Activated naive CD8-positive, alpha-beta T cell treated with anti-CD3 and anti-CD28 coated beads, Interleukin-2, amount 50 U/mL, for 16 hours (primary cell): ENCODE results near the gene ETF1.

Source experiments
- DNase-seq: peaks from one replicate; pipeline ENCODE4 v3.0.0-alpha.2; 2020; ENCODE audit warnings: low read depth, low spot score

ETF1 gene

DNA sequence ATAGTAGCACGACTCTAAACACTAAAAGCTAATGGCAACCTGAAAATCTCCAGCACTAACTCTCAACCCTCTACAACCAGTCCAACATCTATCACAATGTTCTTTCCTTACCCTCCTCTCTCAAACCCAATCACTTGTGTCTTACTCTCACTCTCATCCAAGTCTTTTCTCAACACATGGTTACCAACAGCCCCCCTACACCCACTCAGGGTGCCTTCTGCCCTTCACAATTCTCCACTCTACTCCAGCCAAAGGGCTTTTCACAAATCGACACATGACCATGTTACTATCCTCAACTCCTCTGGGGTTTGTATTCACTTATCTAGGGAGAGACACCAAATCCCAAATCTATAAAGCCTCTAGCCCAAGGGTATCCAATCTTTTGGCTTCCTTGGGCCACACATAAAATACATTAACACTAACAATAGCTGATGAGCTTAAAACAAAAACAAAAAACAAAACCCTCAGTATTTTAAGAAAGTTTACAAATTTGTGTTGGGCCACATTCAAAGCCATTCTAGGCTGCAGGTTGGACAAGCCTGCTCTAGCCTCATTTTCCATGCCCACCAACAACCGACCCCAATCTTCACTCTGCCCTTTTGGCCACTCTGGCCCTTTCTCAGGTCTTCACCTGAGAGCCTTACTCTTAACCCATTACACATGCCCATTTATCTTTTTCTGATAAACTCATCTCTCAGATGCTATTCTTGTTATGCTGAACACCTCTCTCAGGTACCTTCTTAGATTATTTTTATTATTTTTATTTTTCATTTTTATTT lies 20.5 kb upstream of the ETF1 start:
- no peak for DNase-seq

DNA sequence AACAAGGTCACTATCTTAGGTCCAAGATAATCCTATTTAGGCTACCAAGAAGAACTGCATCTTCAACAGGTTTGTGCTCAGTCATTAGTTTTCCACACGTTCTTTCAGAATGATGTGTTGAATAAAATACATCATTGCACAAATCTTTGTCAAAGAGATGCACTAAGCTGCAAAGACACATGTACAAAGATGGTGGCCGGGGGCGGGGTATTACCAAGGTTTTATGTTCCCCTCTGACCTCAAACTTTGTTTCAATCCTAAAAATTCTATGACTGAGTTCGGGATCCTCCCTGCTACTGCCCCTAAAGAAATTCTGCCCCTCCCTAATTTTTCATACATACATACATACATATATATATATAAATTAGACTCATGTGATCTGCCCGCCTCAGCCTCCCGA lies 17.9 kb upstream of the ETF1 start:
- DNase-seq, result no peak

DNA sequence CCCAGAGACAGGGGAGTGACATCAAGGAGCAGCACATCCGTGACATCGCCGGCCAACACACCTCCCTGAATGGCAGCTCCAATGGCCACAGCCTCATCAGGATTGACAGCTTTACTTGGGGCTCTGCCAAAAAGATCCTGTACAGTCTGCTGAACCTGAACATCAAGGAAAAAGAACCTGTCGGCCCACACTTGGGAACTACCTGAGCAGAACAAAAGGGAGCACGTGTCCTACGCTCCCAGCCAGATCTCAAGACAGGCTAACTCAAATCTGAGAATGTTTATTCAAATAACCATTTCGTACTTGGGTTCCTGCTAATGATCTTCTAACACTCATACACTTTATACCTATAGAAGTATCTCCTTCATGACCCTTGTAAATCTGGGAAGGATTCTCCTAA lies 16.9 kb upstream of the ETF1 start:
- no peak for DNase-seq

DNA sequence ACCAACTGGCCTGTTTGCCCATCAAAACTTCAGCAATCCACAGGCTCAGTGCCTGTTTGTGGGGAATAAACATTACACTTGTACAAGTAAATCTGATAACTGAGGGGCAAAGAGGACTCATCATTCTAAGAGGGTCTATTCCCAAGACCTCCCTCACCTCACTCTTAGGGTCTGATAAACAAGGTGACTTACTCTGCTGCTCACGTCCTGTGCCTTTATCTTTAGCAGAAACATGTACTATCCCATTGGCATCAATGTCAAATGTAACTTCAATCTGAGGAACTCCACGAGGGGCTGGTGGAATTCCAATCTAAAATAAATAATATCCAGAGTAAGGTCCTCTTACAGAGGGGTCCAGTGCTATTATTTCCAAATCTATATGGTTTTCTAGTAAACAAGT lies 14.6 kb upstream of the ETF1 start:
- DNase-seq, result no peak

DNA sequence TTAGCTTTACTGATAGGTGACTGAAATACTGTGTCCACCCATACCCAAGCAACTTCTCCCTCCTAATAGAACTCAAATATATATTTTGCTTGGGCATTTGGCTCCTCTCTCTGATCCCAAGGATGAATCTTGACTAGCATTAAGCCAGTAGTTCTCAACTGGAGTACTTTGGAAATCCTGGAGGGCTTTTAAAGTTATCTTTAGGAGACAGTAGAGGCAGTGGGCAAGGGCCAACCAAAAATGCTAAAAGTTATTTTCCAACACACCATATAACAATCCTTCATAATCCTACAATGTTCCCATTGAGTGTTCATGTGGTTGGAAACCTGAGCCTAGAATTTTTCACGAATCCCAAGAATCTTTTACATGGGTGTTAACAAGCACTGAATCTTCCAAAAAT lies 11.1 kb upstream of the ETF1 start:
- DNase-seq, result no peak

DNA sequence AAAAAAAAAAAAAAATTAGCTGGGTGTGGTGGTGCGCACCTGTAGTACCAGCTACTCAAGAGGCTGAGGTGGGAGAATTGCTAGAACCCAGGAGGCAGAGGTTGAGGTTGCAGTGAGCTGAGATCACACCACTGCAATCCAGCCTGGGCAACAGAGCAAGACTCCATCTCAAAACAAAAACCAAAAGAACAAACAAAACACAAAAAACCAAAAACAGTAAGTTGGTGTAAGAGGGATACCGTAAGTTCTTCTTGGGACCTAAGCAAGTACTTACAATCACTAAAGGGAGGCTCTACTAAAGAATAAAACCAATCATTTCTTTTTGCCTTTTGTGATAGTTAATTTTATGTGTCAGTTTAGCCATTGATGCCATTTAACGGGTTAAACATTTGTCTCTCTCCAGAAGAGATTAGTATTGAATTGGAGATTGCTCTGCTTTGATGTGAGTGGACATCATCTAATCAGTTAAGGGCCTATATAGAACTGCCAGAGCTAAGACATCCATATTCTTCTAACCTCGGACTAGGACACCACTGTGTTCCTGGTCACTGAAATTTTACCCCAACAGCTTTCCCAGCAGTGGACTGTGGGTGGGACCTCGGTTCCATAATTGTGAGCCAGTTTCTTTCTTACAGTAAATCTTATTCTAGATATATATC lies 10.5 kb upstream of the ETF1 start:
- DNase-seq, result no peak

DNA sequence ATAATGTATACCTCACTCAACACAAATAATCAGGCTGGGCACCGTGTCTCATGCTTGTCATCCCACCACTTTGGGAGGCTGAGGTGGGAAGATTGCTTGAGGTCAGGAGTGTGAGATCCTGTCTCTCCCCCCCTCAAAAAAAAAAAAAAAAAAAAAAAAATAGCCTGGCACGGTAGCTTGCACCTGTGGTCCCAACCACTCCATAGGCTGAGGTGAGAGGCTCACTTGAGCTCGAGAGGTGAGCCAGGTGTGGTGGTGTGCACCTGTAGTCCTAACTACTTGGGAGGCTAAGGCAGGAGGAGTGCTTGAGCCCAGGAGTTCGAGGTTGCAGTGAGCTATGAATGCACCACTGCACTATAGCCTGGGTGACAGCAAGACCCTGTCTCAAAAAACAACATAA lies 9.6 kb upstream of the ETF1 start:
- no peak for DNase-seq

DNA sequence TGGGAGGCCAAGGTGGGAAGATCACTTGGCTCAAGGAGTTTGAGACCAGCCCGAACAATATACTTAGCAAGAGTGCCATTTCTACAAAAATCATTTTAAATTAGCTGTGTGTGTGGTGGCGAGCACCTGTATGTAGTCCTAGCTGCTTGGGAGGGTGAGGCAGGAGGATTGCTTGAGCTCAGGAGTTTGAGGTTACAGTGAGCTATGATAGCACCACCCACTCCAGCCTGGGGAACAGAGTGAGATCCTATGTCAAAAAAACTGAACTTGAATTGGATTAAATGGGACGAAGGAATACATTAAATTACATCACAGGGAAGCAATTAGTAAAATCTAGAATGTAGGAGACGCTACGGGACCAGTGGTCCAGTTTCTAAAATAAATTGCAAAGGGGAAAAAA lies 6.4 kb upstream of the ETF1 start:
- DNase-seq, result no peak

DNA sequence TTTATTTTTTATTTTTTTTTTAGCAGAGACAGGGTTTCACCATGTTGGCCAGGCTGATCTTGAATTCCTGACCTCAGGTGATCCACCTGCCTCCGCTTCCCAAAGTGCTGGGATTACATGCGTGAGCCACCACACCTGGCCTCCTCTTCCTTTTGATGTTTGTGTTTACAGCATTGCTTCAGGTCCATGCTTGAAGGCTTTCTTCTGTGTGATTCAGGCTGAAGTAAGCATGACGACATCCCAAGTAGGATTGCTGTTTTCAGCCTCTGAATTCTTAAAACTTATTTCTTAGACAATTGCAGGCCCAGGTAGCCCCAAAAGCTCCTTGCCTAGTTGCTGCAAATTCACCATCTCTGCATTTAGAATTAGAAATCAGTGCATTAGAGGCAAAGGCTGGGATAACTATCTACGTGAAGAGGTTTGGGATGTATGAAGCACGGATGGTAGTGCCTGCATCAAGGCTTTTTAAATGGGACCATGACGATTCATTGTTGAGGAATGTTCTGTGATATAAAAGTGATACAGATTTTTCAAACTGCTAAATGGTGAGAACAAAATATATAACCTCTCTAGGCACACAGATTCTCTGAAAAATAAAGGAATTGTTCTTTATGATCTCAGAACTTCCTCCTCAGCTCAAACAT lies 3.0 kb upstream of the ETF1 start:
- no peak for DNase-seq

DNA sequence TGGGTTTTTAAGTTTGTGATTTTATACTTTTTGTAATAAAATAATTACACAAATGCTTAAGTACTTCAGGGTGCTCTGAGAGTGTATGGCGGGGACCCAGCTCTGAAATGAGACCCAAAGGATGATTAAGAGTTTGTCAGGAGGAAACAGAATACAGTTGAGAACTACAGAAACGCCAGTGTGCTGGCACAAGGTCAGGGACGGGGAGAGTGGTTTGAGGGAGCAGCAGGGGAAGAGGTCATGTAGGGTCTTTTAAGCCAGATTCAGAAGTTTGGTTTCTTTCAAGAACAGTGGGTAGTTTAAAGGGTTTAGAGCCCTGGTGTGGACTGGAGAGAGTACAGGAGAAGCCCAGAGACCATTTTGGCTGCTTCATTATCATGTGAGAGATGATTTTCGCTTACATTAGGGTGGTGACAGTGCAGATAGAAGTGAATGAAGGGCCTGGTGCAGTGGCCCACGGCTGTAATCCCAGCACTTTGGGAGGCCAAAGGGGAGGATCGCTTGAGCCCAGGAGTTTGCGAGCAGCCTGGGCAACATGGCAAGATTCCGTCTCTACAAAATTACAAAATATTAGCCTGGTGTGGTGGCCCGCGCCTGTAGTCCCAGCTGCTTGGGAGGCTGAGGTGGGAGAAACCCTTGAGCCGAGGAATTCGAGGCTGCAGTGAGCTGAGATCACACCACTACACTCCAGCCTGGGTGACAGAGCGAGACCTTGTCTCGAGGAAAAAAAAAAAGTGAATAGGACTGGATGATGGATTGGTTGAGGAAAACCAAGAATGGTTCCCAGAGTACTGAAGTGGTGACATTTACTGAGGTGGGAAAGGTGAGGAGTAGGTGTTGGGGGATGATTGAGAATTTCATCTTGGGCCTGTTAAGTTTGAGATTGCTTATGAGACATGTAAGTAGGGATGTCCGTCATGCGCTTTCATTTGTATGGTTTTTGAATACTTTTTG lies 1.4 kb upstream of the ETF1 start:
- DNase-seq, result no peak

DNA sequence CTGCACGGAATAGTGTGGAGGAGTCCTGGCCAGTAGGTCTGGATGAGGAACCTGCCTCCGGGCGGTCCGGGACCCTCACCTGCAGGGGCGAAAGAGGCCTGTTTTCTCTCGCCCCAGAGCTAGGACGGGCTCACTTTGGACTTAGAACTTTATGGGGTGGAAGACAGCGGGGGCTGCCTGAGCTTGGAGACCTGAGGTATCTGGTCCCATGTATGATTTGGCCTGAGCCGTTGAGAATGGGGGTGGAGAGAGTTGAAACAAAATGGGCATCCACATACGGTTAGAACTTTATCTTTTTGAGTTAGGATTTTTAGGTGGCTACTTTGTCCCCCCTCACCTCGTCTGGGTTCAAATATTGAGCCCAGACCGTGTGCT lies 681 bp upstream of the ETF1 start:
- DNase-seq, result no peak

DNA sequence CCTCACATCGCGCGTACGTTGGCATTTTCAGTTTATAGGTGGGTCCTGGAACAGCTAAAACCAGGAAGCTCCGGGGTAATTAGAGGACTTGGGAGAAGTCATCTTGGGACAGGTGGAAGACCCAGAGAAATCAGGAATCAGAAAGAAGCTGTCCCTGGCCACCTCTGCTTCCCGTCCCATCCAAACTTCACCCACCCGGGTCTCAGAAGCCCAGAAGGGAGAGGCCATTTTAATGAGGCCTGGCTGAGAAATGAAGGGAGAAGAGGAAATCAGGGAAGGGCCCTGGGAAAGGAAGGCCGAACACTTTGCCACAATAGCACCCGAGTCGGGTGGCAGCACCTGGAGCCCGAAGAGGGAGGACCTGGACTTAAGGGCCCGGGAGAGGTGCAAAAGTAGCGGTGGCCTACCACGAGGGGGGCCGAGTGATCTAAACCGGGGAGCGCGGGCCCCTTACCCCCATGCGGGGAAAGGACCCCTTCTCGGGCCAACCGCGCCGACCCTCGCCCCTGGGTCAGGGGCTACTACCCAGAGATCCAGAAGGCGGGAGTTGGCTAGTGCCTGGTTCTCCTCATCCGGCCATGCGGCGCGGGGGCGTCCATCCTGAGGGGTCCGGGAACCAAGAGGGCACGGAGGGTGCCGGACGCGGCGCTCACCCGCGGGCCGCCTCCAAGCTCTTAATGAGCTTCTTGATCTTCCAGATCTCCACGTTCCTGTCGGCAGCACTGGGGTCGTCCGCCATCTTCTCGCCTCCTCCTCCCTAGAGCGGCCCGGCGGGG lies 668 bp downstream of the ETF1 start:
- DNase-seq, result no peak

DNA sequence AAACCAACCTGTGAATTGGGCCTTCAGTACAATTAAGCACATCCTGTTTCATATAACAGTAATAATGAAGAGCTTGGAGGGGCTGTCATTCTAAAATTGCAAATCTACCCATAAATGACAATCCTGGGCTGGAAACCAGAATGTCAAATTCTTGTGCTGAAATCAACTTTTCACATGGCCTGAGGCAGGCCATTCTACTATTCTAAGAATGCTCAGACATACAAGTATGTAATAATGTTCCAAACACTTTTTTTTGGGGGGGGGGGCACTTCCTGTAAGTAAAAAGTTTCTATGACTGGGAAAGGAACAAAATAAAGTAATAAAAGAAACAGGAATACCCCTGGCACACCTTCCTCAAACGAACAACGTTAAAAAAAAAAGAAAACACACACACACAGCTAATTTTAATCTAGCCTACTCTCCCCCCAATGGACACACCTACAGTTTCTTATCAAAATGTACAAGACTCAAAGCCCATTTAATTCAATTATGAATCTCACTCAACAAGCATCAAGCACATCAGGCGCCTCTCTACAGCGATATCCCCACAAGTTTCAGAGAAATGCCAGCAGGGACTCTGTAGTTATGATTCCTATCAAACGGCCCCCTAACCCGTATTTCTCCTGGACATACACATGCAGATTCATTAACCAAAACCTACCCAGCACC lies 1.4 kb downstream of the ETF1 start:
- no peak for DNase-seq

DNA sequence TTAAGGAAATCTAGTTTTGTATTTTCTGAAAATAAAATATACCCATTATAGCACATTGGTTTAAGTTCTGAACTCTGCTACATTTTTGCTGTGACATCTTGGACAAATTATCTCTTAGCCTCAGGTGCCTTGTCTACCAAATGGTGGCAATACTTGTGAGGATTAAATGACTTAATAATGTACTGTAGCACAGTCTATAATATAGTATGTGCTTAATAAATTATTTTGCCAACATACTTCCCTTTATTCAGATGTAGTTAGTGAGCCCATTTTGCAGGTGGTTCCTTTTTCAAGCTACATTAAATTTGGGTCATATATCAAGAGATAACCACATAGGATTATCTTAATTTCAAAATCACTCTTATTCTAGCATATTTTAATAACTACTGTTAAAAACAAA lies 3.2 kb downstream of the ETF1 start:
- no peak for DNase-seq

DNA sequence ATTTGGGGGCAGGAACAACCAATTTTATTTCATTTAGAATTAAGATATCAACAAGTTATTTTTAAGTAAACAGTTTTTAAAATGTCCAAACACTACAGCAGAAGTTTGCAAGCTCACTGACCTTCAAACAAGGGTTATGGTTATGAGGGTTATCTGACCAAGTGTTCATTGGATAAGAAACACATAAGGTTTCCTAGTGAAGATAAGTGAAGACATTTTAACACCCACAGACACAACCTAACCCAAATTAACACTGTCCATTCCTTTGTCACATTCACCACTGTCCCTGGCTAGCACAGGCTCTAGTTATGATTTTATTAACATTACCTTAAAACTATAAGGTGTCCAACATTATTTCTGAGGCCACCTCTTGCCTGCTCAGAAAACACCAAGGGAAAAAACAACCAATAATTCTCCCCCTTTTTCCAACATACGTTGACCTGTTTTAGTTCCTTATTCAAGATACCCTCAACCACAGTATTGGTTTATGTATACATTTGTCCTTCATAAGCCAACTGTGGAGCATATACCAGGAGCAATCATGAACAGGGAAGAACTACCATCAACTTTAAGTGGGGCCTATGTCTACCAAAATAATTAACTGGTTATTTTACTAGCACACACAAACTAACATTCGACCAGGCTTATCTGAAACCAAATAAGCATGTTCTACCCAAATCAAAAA lies 4.0 kb downstream of the ETF1 start:
- DNase-seq, result no peak

DNA sequence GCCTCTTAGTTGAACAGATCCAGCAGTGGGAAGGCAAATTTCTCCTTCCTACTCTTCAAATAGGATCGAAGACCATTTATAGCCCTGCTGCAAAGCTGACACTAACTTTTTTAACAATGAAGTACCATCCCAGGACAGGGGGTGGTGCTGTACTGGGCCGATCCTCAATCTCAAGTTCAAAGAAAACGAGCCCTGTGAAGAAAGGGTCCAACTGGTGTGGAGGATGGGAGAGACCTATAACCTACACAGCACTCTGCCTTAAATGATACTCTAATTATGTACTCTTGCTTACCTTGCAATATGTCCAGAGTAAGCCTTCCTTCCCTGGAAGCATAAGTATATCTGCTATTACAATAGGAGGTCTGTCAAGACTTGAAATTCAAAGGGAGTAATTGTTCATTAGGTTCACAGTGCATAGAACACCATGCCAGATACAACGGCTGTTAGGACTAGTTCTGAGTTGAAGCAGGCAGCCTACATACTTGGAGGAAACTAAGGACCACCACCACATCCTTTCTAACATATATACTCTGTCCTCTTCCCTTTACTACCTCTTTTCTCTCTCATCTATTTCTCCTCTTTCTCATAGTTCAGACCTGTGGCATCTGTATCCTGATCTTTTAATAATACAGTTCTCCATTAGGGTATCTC lies 6.2 kb downstream of the ETF1 start:
- DNase-seq, result no peak

DNA sequence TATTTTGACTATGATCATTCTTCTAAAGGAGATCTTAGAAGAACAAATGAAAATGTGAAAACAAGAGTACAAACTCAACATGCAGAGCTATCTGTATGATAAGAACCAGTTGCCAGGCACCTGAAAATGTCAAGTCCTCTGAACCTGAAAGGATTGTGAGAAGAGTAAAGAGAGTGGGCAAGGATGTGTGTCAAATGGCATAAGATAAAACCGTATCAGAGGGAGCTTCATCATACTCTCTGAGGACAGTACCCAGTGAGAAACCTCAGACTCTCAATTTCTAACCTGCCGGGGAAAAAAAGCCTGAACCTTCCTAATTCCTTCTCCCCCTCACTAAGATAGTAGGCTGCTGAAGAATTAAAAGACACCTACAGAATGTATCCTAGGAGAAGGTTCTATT lies 6.8 kb downstream of the ETF1 start:
- no peak for DNase-seq

DNA sequence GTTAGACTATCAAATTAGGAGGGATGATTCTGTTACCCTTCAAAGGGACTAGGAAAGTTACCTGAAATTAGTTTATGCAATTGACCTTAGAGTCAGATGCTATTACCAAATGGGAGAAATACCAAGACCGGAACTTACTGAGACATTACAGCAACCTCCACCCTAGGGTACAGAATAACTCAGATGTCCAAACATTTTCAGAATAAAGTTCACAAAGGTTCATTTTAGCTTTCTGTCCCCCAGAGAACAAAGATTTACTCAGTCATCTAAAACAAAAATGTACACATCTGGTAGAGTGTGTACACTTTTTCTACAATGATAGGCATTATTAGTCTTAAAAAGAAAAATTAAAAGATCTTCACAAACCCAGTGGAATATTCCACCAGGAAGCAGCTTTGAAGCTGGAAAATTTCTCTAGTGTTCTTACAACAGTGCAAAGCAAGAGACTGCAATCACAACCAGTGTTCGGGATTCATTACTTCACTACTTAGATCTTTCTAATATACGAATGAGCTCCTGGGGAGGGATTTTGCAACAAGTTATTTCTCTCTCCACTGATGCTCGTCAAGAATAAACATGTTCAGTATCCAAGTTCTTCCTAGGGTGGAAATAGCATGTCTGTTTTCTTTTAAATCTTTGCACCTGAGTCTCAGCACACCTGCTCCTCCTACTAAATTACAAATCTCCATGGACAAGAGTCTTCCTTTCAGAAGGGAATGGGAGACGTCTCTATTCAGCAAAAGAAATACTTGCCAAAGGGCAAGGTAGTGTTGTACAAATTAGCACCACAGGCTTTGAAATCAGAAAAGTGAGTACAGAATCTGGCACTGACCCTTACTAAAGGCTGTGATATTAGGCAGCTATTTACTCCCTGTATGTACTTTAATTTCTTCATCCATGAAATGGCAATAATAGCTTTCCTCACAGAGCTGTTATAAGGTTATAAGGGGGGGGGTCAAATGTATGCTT lies 8.8 kb downstream of the ETF1 start:
- DNase-seq, result no peak
